Stimulated activated CD4-positive, alpha-beta T cell treated with anti-CD3 and anti-CD28 coated beads, Interleukin-2, amount 100 ng/mL, for 48 hours (primary cell): ENCODE measurements around the gene NUTF2.
"Not testable (repeated sequence)": the region's sequence is repeated elsewhere in the genome, so short reads cannot be mapped to it uniquely, and the experiment has no call there.

Experiments
- DNase-seq, 2 donors: peaks; one replicate each; pipeline ENCODE4 v3.0.0-alpha.2; 2020

Gene NUTF2

DNA sequence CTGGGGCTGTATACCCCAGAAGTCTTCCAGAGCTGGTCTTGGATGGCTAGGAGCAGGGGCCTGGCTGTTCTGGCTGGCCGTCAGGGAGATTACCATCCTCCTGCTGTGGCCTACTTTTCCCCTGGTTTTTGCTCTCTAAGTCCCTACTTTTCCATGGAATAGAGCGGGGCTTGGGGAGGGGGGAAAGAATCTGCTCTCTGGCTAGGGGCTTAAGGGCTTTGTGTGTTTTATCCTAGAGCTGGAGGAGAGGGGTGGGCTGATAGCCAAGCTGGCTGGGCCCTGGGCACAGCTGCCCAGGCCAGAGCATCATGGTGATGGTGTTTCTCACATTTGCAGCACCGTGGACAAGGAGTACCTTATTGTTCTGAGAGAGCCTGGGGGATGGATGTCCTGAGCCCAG lies 41.6 kb downstream of the NUTF2 start:
- DNase-seq = no peak

DNA sequence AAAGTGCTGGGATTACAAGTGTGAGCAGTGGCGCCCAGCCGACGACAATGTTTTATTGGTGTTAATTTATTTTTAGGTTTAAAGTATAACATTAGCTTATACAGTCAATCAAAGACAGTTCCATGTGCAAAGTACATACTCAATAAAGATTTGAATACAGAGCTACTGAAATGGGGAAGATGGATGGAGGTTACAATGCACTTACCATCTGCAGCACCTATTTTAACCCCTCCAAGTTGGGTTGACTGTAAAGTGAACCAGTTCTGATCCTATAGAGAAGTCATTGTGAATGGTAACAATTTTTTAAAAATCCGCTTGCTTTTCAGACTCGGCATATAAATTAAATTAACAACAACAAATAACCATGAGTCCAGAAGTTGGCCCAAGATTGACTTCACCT lies 45.6 kb downstream of the NUTF2 start:
- no peak for DNase-seq

DNA sequence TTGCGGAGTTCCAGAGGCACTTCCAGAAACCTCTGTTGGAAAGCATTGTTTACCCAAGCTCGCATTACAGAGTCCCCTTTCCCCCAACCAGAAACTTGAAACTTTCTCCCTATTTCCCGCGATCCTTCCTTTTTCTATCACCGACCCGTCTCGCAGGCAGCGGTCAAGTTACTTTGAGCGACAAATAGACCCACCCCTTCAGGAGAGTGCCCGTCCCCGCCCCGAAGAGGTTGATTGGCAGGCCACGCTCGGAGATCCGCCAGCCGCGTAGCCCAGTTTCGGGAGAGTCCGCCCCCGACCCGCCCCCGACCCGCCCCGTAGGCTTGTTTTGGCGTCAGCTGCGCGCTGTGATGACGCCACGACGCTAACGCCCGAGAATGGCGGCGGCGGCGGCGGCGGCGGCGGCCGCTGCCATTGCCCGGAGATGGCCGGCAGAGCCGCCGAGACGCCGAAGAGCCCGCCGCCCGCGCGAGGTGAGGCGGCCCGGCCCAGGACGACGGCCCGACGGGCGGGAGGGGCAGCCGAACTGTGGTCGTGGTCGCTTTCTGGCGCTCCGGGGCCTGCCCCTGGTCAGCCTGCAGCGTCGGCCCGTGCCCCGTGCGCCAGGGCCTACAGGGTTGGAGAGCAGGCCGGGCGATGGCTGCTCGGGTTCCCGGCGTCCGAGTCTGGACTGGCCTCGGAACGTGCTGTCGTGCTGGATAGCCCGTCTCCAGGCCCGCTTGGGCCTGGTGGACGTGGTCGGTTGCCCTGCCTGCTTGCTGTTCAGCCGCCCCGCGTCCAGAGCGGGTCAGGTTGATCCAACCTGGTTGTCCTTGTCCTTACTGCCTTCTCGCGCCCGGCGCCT lies 46.4 kb downstream of the NUTF2 start, which contains the start of gene PSKH1:
PSKH1 (plus strand) TSS at position 356 of the 844 bp plus-strand sequence. CDS start 15,496 bp downstream, outside the sequence.
- DNase-seq = peak; percentile 91 to 95

GRCh38 chr16:67893743-67894399 lies 47.1 kb downstream of the NUTF2 start:
- DNase-seq = no peak

GRCh38 chr16:67897231-67897630 lies 50.5 kb downstream of the NUTF2 start:
- no peak for DNase-seq

GRCh38 chr16:67901734-67902133 lies 55.0 kb downstream of the NUTF2 start:
- DNase-seq = no peak

DNA sequence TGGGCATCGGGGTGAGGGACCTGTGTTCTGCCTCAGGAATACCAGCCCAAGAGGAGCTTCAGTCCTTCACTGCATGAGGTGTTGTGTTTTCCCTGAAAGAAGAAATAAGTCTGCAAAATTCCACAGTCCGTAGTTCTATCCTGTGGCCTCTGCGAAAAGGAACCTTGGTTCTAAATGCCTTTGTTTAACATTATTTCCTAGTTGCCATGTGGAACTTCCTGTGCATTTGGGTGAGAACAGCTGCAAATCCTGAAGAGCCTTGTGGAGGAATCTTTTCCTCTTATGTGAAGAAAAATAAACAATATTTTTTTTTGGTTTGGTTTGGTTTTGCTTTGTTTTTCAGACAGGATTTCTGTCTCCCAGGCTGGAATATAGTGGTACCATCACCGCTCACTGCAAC lies 56.1 kb downstream of the NUTF2 start:
- no peak for DNase-seq

- DNase-seq = no peak
Observed at GRCh38 chr16:67907397-67908180, 60.9 kb downstream of the NUTF2 start.

DNA sequence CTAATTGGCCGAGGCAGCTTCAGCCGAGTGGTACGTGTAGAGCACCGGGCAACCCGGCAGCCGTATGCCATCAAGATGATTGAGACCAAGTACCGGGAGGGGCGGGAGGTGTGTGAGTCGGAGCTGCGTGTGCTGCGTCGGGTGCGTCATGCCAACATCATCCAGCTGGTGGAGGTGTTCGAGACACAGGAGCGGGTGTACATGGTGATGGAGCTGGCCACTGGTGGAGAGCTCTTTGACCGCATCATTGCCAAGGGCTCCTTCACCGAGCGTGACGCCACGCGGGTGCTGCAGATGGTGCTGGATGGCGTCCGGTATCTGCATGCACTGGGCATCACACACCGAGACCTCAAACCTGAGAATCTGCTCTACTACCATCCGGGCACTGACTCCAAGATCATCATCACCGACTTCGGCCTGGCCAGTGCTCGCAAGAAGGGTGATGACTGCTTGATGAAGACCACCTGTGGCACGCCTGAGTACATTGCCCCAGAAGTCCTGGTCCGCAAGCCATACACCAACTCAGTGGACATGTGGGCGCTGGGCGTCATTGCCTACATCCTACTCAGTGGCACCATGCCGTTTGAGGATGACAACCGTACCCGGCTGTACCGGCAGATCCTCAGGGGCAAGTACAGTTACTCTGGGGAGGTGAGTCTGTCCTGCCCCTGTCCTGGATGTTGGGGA lies 62.5 kb downstream of the NUTF2 start:
- DNase-seq = no peak

- no peak for DNase-seq
Observed at GRCh38 chr16:67910158-67910557, 63.4 kb downstream of the NUTF2 start.

DNA sequence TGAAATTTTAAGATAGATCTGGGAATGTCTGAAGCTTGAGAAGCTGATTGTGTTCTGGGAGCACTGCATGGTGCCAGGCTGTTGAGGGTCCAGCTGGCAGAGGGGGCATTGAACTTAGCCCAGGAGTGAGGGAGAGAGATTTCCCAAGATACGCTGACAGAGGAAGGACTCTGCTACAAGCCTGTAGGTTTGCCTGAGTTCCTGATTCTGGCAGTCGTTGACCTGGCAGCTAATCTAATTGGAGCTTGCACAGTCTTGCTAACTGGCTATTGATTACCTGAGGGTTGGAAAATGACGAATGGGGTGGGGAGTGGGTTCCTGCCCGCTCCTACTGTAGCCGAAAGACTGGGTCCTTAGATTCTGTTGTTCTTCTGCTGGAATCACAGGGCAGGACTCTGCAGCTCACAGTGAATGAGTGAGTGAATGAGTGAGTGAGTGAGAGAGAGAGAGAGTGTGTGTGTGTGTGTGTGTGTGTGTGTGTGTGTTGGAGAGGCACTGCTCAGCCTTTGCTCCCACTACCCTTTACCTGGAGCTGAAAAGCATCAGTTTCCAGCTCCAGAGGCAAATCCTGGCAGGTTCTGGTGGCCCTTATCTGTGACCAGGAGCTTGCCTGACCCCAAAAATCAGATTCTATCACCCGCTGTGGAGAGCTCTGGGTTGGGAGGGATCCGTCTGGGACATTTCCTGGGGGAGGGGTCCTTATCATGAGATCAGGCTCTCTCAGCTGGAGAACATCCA lies 68.2 kb downstream of the NUTF2 start:
- no peak for DNase-seq

GRCh38 chr16:67915496-67915769 lies 68.7 kb downstream of the NUTF2 start:
- DNase-seq = not testable (repeated sequence)

DNA sequence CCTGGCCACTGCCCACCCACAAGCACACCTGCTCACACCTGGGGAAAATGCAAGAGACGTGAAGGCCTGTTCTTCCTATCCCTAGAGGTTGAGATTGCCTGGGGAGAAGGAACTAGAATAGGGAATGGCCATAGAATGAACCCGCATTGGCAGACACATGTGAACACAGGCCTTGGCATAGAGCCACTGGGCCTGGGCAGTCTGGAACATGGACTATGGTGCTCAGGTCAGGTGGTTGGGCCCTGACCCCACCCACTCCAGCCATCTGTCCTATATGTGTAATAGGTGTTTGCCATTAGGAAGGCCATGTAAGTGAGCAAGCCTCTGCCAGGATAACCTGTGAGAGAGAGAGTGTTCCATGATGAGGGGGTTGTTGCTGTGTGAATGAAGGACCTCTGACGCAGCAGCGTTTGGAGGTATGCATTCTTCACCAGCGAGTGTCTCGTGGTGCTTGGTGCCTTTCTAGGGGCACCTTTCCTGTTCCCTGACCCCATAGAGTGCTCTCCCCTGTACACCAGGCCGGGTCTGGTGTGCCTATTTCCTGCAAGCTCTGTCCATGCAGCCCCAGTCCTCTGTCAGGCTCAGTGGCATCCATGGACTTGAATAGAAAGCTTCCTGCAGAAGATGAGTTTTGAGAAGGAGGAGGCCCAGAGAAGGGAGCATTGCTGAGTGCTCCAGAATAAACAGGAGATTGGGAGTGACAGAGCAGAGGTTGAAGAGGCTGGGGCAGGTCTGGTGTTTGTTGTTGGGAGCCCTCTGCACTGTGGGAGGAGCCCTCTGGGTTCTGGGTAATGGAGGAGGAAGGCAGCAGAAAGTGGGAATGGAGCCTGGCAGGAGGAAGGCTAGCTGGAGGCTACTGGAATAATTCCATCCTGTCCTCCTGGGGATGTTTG lies 69.3 kb downstream of the NUTF2 start:
- no peak for DNase-seq

DNA sequence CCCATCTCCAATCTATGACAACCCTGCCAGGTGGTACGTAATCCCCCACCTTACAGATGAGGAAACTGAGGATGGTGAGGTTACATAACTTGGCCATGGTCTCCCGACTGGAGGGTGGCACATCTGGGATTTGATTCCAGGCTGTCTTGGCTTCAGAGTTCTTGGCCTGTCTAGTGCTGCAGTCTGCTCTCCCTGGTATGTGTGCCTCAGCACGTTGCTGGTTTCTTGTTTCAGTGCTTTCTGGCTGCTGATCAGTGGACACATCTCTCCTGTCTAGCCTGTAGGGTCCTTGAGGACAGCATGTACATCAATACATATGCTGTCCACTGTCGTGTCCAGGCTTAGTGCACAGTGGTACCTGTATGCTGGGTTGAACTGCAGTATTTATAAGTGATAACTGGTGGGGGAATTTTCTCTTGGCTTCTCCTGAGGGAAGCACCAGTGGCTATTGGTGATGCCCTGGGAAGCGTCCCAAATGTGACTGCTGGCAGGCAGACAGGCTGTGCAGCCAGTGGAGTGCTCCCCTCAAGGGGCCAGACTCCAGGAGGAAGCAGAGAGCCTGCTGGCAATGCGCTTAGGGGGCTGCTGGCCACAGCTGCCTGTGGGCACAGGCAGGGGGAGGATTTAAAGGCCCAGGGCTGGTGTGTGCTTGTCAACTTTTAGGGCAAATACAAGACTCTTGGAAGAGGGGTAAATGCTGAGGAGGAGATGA lies 70.6 kb downstream of the NUTF2 start:
- no peak for DNase-seq

DNA sequence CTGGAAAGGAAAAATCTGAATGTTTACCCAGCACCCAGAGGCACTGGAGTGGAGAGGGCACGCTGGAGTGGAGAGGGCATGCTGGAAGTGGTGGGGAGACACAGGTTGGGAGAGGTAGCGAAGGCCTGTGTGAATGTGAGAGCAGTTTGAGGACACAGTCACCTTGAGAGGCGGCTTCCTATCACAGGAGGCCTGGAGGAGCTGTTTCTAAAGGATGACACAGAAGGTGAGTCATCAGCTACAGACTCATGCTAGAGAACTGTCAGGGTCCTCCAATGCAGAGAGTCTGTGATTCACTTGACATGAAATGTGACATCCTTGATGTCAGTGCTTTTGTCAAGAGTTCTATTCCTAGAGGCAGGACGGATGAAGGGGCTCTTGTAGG lies 71.1 kb downstream of the NUTF2 start:
- no peak for DNase-seq

GRCh38 chr16:67919622-67920221 lies 73.0 kb downstream of the NUTF2 start:
- DNase-seq = no peak
